GM21360 (cell line): ENCODE measurements around the gene MCM8.
"Not testable (repeated sequence)": the region's sequence is repeated elsewhere in the genome, so short reads cannot be mapped to it uniquely, and the experiment has no call there.

Source experiments
- ATAC-seq: cut with Tn5 transposase; IDR thresholded peaks from one replicate; pipeline ENCODE4 v1.9.1; 2021; ENCODE audit warnings: mild to moderate bottlenecking, moderate library complexity; ENCODE audit not compliant: unreplicated experiment

Gene MCM8

DNA sequence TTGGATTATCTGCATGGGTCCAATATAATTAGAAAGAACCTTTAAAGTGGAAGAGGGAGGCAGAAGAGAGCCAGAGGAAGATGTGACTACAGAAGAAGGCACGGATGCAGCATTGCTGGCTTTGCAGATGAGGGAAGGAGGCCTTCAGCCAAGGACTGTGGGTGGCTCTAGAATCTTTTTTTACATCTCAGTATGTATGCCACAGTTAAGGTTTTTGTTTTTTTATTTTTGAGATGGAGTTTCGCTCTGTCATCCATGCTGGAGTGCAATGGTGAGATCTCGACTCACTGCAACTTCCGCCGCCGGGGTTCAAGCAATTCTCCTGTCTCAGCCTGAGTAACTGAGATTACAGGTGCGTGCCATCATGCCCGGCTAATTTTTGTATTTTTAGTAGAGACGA is 49.3 kb downstream of the MCM8 start:
- no peak for ATAC-seq

- ATAC-seq: no peak
Observed at GRCh38 chr20:6000871-6001270, 50.4 kb downstream of the MCM8 start.

GRCh38 chr20:6006603-6006949 is 56.1 kb downstream of the MCM8 start:
- ATAC-seq: no peak

- ATAC-seq: no peak
Observed at GRCh38 chr20:6007094-6007528, 56.7 kb downstream of the MCM8 start.

DNA sequence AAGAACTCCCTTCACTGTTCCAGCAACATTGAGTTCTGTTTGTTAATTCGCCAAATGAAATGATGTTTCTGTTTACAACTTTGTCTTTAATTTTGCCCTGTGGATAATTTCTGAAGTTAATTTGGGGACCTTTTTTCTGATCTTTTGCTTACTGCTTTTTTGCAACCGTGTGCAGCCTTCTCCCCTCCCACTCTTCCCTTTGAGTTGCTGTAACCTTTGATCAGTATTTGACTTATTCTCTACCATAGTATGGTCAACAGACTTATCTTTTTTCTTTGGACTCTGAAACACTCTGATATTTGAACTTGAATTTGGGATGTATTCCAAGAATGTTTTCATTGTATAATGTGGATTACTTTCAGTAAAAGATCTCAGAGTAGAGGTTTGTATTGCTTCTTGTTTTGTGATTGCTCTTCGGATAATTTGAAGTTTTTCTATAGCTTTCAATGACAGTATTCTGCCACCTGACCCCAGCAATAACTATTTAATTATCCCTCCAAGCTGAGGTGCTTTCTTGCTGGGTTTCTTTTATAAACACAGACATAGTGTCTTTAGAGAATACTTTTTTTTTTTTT is 57.2 kb downstream of the MCM8 start:
- no peak for ATAC-seq

GRCh38 chr20:6008254-6008653 is 57.8 kb downstream of the MCM8 start:
- no peak for ATAC-seq

DNA sequence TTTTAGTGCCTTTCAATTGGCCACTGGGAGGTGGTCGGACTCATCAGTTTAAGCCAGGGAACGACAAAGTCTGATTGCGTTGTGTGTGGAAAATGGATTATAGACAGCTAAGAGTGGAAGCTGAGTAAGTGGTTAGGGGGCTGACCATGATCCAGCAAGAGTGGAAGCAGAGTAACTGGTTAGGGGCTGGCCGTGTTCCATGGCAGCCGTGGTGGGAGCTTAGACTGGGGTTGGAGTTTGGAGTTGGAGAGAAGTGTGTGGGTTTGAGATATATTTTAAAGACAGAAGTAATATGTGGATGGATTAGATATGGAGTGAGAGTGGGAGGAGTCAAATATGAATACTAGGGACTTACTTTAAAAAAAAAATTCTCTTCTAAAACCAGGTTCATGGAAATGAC is 61.7 kb downstream of the MCM8 start:
- no peak for ATAC-seq

DNA sequence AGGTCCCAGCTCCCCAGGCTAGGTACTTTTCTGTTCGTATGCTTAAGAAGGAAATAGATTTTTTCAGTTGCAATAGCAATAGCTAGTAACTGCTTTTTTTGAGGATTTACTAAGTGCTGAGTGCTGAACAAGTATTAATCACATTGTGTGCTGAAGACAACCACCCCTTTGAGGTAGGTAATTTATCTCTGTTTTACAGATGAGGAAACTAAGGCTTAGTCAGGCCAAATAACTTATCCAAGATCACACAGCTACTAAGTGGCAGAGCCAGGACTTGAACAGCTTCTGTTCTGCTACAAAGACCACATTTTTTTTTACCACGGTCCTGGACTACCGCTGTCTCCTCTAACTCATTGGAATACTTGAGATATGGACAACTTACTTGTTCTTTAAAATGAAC is 63.6 kb downstream of the MCM8 start:
- ATAC-seq: no peak

DNA sequence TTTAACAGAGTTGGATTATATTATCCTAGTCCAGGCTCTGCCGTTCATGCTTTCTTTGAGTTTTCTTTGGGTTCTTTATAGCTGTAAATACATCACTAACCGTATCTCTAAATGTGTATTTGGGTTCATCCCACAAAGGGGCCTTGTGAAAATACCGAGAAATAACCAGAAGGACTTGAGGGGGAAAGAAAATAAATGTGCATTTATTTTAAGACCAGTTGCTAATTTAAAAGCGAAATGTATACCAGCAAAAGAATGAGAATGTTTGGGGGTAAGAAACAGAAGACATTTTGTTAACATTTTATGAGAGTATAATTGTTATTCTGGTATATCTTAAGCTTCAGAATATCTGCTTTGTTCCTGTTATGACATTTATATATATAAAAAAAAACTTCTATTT is 64.5 kb downstream of the MCM8 start:
- ATAC-seq: no peak

GRCh38 chr20:6017467-6017866 is 67.0 kb downstream of the MCM8 start:
- no peak for ATAC-seq

- ATAC-seq: no peak
Observed at GRCh38 chr20:6017880-6018279, 67.4 kb downstream of the MCM8 start.

GRCh38 chr20:6024768-6025167 is 74.3 kb downstream of the MCM8 start:
- no peak for ATAC-seq

DNA sequence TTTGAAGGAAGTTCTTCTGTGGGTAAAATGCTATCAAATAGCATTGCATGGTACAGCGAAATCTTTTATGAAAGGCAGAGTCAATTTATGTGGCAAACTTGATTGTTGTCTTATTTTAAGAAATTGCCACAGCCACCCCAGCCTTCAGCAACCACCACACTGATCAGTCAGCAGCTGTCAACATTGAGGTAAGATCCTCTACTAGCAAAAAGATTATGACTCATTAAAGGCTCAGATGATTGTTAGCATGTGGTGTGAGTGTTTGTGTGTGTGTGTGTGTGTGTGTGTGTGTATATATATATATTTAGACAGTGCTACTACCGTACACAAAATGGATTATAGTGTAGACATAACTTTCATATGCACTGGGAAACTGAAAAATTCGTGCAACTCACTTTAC is 75.6 kb downstream of the MCM8 start:
- ATAC-seq: no peak

DNA sequence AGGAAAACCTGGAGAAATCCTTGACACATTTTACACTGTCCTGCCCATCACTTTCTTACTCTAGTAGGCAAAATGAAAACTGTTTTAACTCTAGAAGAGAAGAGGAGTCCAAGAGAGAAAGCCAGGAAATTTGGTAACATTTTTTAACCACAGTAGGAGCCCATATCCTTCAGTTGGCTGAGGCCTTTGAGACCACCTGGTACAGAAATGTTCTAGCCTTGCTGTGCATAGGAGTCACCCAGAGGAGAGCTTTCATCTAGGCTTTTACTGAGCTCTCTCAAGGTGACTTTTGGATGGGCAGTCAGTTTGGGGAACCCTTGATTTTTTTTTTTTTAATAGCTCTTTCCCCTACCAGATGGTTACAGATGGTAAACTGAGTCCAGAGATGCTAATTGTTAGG is 78.4 kb downstream of the MCM8 start:
- ATAC-seq: no peak

DNA sequence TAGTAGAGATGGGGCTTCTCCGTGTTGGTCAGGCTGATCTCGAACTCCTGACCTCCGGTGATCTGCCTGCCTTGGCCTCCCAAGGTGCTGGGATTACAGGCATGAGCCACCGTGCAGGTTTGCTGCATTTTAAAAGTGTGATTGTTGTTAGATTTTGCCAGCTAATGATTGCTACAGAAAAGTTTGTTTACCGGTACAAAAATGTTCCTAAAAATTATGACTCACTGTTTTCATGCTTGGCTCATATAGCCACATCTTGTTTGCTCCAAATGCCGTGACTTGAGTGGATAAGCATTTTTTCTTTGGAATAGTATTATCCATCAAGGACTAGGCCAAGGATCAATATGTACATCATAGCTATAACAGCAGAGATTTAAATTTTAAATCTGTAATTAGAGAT is 79.1 kb downstream of the MCM8 start:
- no peak for ATAC-seq

GRCh38 chr20:6030453-6031080 is 80.1 kb downstream of the MCM8 start:
- ATAC-seq: no peak

- ATAC-seq: not testable (repeated sequence)
Observed at GRCh38 chr20:6032907-6033306, 82.5 kb downstream of the MCM8 start.

DNA sequence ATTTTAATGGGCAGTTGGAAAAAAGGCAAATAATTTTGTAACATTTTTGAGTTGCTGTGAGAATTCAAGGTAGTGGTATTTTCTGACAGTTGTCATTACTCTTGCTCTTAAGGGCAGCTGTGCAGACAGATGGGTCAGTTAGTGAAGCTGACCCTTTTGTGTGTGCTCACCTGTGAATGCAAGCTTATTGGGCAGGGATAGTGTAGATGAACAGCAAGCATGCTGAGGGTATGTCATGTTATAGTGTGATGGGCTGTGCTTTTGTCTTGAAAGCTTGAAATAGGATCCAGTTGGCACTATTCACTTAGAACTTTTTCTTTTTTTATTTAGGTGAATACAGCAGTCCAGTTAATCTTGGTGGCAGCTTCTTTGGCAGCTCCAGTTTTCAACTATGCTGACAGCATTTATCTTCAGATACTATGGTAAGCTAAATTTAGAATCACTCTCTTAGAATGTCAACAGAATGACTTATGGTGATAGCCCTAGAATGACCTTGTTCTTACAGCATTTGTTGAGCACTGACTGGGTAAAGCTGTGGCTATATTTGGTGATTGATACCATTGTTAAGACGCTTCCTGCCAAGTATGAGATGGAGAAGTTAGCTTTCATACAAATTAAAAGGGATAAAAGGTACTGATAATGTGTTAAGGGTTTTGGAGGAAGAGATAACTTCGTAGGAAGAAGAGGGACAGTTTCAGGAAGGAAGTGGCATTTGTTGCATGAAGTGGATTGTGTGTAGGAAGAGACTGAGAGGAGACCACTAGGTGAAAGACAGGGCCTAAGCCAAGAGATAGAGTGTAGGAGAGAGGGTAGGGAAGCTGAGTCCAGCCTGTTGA is 83.9 kb downstream of the MCM8 start:
- ATAC-seq: no peak

DNA sequence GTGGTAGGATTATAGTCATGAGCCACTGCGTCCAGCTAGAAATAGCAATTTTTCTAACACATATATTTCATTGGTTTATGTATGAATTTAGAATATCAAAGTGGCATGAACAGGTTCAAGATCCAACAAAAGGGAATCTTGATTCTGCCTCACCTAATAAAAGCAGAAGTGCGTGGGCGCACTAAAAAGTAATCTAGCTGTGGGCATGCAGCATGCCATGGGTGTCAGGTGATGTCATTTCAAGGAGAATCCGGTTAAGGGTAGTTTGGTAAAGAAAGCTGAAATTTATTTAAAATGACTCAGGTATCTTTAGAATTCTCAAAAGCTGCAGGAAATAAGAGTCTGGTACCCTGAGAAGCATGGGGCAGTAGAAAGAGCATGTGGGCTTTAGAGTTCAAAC is 85.8 kb downstream of the MCM8 start:
- no peak for ATAC-seq

GRCh38 chr20:6037082-6037481 is 86.6 kb downstream of the MCM8 start:
- ATAC-seq: no peak

GRCh38 chr20:6038256-6038655 is 87.8 kb downstream of the MCM8 start:
- ATAC-seq: no peak

DNA sequence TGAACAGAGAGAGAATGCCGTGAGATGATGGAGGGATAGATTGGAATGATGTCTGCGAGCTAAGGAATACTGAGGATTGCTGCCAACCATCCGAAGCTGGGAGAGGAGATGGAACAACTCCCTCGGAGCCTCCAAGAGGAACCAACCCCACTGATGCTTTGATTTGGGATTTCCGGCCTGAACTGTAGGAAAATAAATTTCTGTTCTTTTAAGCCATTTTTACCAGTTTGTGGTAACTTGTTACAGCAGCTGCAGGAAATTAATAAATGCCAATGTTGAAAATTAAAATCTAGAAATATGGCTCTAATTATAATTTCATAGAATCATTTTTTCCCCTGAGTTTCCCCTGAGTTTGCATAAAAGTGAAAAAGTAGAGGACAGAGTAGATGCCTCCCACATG is 89.3 kb downstream of the MCM8 start:
- no peak for ATAC-seq
